Liver (tissue), 3 donors: Measurements from ENCODE around the gene SPSB1.
A peak's percentile ranks its signal among the peaks of the same experiment; 100 is the strongest.

Experiments used
- CTCF ChIP-seq: fragments of 150-350 bp; IDR thresholded peaks from 2 replicates; pipeline ENCODE4 v1.5.1; 2017; ENCODE audit warnings: improper control_type of control experiment, low read depth, low read length; ENCODE audit not compliant: missing input control
- HNF4A ChIP-seq, 2 donors: conservative IDR thresholded peaks; 2 replicates each; pipeline ENCODE4 v1.6.1; 2016; ENCODE audit warnings: antibody characterized with exemption in 2 of 2, mild to moderate bottlenecking in 2 of 2
- RAD21 ChIP-seq, 2 donors: IDR thresholded peaks; 2 replicates each; pipeline ENCODE4 v1.6.1; 2016; ENCODE audit warnings: antibody characterized with exemption in 2 of 2, mild to moderate bottlenecking in 2 of 2
- REST ChIP-seq: IDR thresholded peaks from 2 replicates; pipeline ENCODE4 v1.6.1; 2016; ENCODE audit warnings: antibody characterized with exemption, mild to moderate bottlenecking
- TAF1 ChIP-seq: conservative IDR thresholded peaks from 2 replicates; pipeline ENCODE4 v1.6.1; 2016; ENCODE audit warnings: antibody characterized with exemption, mild to moderate bottlenecking
- donor health status: healthy.
- donor health status: healthy.

- TF ChIP-seq REST (peak; percentile 88), CTCF (no peak), RAD21 (IDR thresholded peaks at IDR 0.05) (no peak), TAF1 (no peak), HNF4A (conservative IDR thresholded peaks at IDR 0.05) (no peak)
Observed at GRCh38 chr1:9413877-9414213, 121.2 kb downstream of the SPSB1 start.
